Loucy (cell line): ENCODE measurements around the gene DLG2.

ENCODE experiments used
- H2AFZ ChIP-seq: fragments of 200-600 bp; sonication (generic); 2 replicates; pipeline ENCODE4 v1.6.0; 2016; ENCODE audit warnings: antibody characterized with exemption, mild to moderate bottlenecking, low read length, moderate library complexity
- H3F3A ChIP-seq: fragments of 200-600 bp; 2 replicates; pipeline ENCODE4 v1.6.0; 2016; ENCODE audit warnings: antibody characterized with exemption, low read depth, mild to moderate bottlenecking
- H3K27me3 ChIP-seq: fragments of 200-600 bp; sonication (generic); 2 replicates; pipeline ENCODE4 v1.6.1; 2014; ENCODE audit warnings: low read length, mild to moderate bottlenecking; ENCODE audit not compliant: insufficient read depth, poor library complexity, severe bottlenecking
- H3K36me3 ChIP-seq: fragments of 200-600 bp; sonication (generic); 2 replicates; pipeline ENCODE4 v1.6.1; 2016; ENCODE audit warnings: low read length; ENCODE audit not compliant: insufficient read depth
- H3K4me1 ChIP-seq: fragments of 200-600 bp; sonication (generic); 2 replicates; pipeline ENCODE4 v1.5.1; 2014; ENCODE audit warnings: low read length, mild to moderate bottlenecking; ENCODE audit not compliant: insufficient read depth, poor library complexity, severe bottlenecking
- H3K4me2 ChIP-seq: fragments of 200-600 bp; sonication (generic); 2 replicates; pipeline ENCODE4 v1.6.0; 2014; ENCODE audit warnings: antibody characterized with exemption, low read length, low read depth, mild to moderate bottlenecking; ENCODE audit not compliant: poor library complexity, severe bottlenecking
- H3K4me3 ChIP-seq: fragments of 200-600 bp; sonication (generic); 2 replicates; pipeline ENCODE4 v1.5.1; 2014; ENCODE audit warnings: low read length, mild to moderate bottlenecking, mixed read lengths; ENCODE audit not compliant: poor library complexity, severe bottlenecking
- H3K79me2 ChIP-seq: fragments of 200-600 bp; sonication (generic); 2 replicates; pipeline ENCODE4 v1.6.1; 2014; ENCODE audit warnings: low read length; ENCODE audit not compliant: insufficient read depth
- H3K9ac ChIP-seq: fragments of 200-600 bp; sonication (generic); 2 replicates; pipeline ENCODE4 v1.6.0; 2014; ENCODE audit warnings: mild to moderate bottlenecking, low read depth, low read length, moderate library complexity; ENCODE audit not compliant: poor library complexity, severe bottlenecking
- H3K9me2 ChIP-seq: fragments of 200-600 bp; sonication (generic); replicated peaks from 2 replicates; pipeline ENCODE4 v1.6.1; 2016; ENCODE audit warnings: low read depth, low read length, mixed read lengths
- H3K9me3 ChIP-seq: fragments of 200-600 bp; sonication (generic); 2 replicates; pipeline ENCODE4 v1.6.1; 2014; ENCODE audit warnings: mild to moderate bottlenecking, antibody characterized with exemption, low read length, low read depth; ENCODE audit not compliant: insufficient read depth
- H4K20me1 ChIP-seq: fragments of 200-600 bp; sonication (generic); 2 replicates; pipeline ENCODE4 v1.6.0; 2014; ENCODE audit warnings: antibody characterized with exemption, low read length, mild to moderate bottlenecking; ENCODE audit not compliant: insufficient read depth, poor library complexity, severe bottlenecking
- EZH2phosphoT487 ChIP-seq: fragments of 200-600 bp; IDR thresholded peaks from 2 replicates; pipeline ENCODE4 v1.6.1; 2018; ENCODE audit warnings: antibody characterized with exemption, mild to moderate bottlenecking, moderate library complexity, borderline replicate concordance
- TF ChIP-seq, protein P1 (sequence below): fragments of 200-600 bp; sonication (generic); conservative IDR thresholded peaks from 2 replicates; pipeline ENCODE4 v1.5.1; 2014; ENCODE audit warnings: mild to moderate bottlenecking, antibody characterized with exemption, low read length

The DLG2 gene

DNA sequence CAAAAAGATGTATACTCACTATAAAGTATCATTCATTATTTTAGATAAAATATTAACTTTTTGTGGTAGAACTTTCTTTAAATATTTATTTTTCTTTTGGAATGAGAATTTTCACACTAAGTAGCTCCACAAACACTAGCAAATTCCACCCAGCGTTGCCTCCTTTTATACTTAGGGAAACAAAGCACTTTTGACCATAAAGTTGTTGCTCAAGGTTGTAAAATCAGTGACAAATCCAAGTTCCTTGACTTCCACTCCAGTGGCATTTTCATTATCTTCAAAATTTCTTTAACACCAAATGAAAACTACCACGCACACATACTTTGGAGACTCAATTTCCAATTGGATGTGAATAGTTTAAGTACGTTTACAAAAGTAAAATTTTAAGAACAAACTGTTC lies 431.2 kb downstream of the DLG2 start:
- H2AFZ ChIP-seq = no peak overlapping the region
- no peaks in the 10 kb centered on the region for H3K9me2 ChIP-seq
- H3K9ac ChIP-seq = no peak overlapping the region
- no peaks in the 10 kb centered on the region for H3K4me1 ChIP-seq
- no peaks in the 10 kb centered on the region for H3K79me2 ChIP-seq
- no peak overlapping the region for H3K4me3 ChIP-seq
- TF ChIP-seq, protein P1, sequence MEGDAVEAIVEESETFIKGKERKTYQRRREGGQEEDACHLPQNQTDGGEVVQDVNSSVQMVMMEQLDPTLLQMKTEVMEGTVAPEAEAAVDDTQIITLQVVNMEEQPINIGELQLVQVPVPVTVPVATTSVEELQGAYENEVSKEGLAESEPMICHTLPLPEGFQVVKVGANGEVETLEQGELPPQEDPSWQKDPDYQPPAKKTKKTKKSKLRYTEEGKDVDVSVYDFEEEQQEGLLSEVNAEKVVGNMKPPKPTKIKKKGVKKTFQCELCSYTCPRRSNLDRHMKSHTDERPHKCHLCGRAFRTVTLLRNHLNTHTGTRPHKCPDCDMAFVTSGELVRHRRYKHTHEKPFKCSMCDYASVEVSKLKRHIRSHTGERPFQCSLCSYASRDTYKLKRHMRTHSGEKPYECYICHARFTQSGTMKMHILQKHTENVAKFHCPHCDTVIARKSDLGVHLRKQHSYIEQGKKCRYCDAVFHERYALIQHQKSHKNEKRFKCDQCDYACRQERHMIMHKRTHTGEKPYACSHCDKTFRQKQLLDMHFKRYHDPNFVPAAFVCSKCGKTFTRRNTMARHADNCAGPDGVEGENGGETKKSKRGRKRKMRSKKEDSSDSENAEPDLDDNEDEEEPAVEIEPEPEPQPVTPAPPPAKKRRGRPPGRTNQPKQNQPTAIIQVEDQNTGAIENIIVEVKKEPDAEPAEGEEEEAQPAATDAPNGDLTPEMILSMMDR = no peak
- no peak for TF ChIP-seq EZH2phosphoT487
- no peak overlapping the region for H3K4me2 ChIP-seq
- no peaks in the 10 kb centered on the region for H3K9me3 ChIP-seq
- H3F3A ChIP-seq = no peaks in the 10 kb centered on the region
- no peaks in the 10 kb centered on the region for H3K36me3 ChIP-seq
- no peaks in the 10 kb centered on the region for H3K27me3 ChIP-seq
- H4K20me1 ChIP-seq = no peaks in the 10 kb centered on the region

DNA sequence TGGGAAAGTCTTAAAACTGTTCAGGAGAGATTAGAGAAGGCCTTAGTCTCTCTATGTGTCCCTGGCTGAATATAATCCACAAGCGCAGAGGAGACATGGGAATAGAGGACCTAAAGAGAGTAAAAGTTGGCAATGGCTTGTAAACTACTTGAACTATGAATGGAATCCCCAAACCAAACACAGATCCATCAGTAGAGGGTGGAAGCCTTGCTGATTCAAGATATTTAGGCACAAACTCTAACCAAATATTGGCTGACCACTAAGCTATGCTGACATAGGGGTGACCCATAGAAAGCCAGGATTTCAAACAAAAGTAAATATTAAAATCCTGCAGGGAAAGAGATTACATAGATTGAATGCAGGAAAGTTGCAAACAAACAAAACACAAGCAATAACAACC lies 439.2 kb downstream of the DLG2 start:
- Histone ChIP-seq H3K4me3 (no peak overlapping the region), H3K27me3 (no peaks in the 10 kb centered on the region), H3K4me2 (no peak overlapping the region), H3K9me3 (no peaks in the 10 kb centered on the region), H3K79me2 (no peaks in the 10 kb centered on the region), H3K36me3 (no peaks in the 10 kb centered on the region), H2AFZ (no peak overlapping the region), H3K9ac (no peak overlapping the region), H3F3A (no peaks in the 10 kb centered on the region), H3K9me2 (no peaks in the 10 kb centered on the region), H4K20me1 (no peaks in the 10 kb centered on the region), H3K4me1 (no peaks in the 10 kb centered on the region)
- TF ChIP-seq, protein P1 = no peak
- TF ChIP-seq EZH2phosphoT487 = no peak

DNA sequence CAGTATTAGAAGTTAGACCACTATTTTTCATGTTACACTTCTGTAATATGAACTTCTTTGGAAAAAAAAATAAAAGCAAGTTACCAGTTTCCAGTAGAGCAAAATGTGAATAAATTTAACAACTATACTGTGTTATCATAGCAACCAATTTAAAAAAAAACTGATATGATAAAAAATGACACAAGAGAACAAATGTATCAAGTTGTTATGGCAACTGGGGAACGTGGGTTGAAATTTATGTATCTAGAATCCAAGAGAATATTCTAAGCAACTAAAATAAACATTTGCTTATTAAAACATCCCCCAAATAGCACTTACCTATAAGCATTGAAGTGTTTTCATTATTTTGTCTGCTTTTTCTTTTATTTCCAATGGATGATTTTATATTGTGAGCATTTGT lies 442.4 kb downstream of the DLG2 start:
- TF ChIP-seq, protein P1 = no peak
- TF ChIP-seq EZH2phosphoT487 = no peak
- H3K36me3 ChIP-seq = no peaks in the 10 kb centered on the region

More for the DNA sequence above, 442.4 kb downstream of the DLG2 start:
- H3K9me2 ChIP-seq = no peaks in the 10 kb centered on the region
- H3F3A ChIP-seq = no peaks in the 10 kb centered on the region
- H3K4me3 ChIP-seq = no peak overlapping the region
- H3K9ac ChIP-seq = no peak overlapping the region
- H3K9me3 ChIP-seq = no peaks in the 10 kb centered on the region
- no peak overlapping the region for H2AFZ ChIP-seq
- H3K79me2 ChIP-seq = no peaks in the 10 kb centered on the region
- H4K20me1 ChIP-seq = no peaks in the 10 kb centered on the region
- no peaks in the 10 kb centered on the region for H3K27me3 ChIP-seq
- H3K4me2 ChIP-seq = no peak overlapping the region
- no peaks in the 10 kb centered on the region for H3K4me1 ChIP-seq
